GM12878 (cell line): ENCODE data around the gene APBB1IP. TPM values are rescaled to one million over a fixed set of nuclear protein-coding genes. Genes with fewer than 3 reads are reported as not detected.
A peak's percentile ranks its signal among the peaks of the same experiment; 100 is the strongest.

Source experiments
- ATF3 ChIP-seq: IDR thresholded peaks from 2 replicates; pipeline ENCODE4 v1.6.1; 2011; ENCODE audit warnings: low read depth, mild to moderate bottlenecking, low read length, moderate library complexity, borderline replicate concordance; ENCODE audit errors: extremely low read depth
- E2F8 ChIP-seq: fragments of 450-650 bp; IDR thresholded peaks from 2 replicates; pipeline ENCODE4 v1.6.1; 2018; ENCODE audit warnings: mild to moderate bottlenecking, low read depth, moderate library complexity; ENCODE audit not compliant: partially characterized antibody
- EP300 ChIP-seq, 2 experiments: fragments of 150-350 bp in 1 of 2; IDR thresholded peaks; 2 replicates each; pipeline ENCODE4 v1.6.1; 2011 to 2012; ENCODE audit warnings: low read depth in 2 of 2, low read length in 2 of 2, borderline replicate concordance in 1 of 2, improper control_type of control experiment in 1 of 2, inconsistent platforms in 1 of 2; ENCODE audit not compliant: control insufficient read depth in 1 of 2
- IKZF1 ChIP-seq: fragments of 450-650 bp; conservative IDR thresholded peaks from 2 replicates; pipeline ENCODE4 v1.6.1; 2017; ENCODE audit warnings: antibody characterized with exemption, mild to moderate bottlenecking
- IKZF2 ChIP-seq, 2 experiments: fragments of 450-650 bp; IDR thresholded peaks; 2 replicates each; pipeline ENCODE4 v1.6.1; 2017; ENCODE audit warnings: mild to moderate bottlenecking in 2 of 2, moderate library complexity in 2 of 2
- IRF4 ChIP-seq: IDR thresholded peaks from 2 replicates; pipeline ENCODE4 v1.6.1; 2011; ENCODE audit warnings: low read depth, low read length
- KLF5 ChIP-seq: fragments of 450-650 bp; IDR thresholded peaks from 2 replicates; pipeline ENCODE4 v1.6.1; 2014; ENCODE audit warnings: mild to moderate bottlenecking; ENCODE audit not compliant: partially characterized antibody
- MEF2B ChIP-seq: fragments of 450-650 bp; IDR thresholded peaks from 2 replicates; pipeline ENCODE4 v1.6.1; 2018; ENCODE audit warnings: mild to moderate bottlenecking, moderate library complexity; ENCODE audit not compliant: partially characterized antibody, poor library complexity, severe bottlenecking
- MXI1 ChIP-seq: fragments of 150-350 bp; IDR thresholded peaks from 2 replicates; pipeline ENCODE4 v1.6.1; 2011; ENCODE audit warnings: low read depth, mild to moderate bottlenecking, inconsistent platforms, low read length, improper control_type of control experiment
- NR2C2 ChIP-seq: IDR thresholded peaks from 2 replicates; pipeline ENCODE4 v1.6.1; 2011; ENCODE audit warnings: borderline replicate concordance, low read depth; ENCODE audit not compliant: control insufficient read depth, insufficient read length
- POU2F2 ChIP-seq: IDR thresholded peaks from 3 replicates; pipeline ENCODE4 v1.6.1; 2011; ENCODE audit warnings: low read depth, mild to moderate bottlenecking, low read length, borderline replicate concordance
- SUPT20H ChIP-seq: IDR thresholded peaks from 2 replicates; pipeline ENCODE4 v1.6.1; 2011; ENCODE audit warnings: low read depth, mild to moderate bottlenecking, low read length, moderate library complexity, borderline replicate concordance; ENCODE audit not compliant: control insufficient read depth
- SUZ12 ChIP-seq: fragments of 200-600 bp; sonication (generic); IDR thresholded peaks from one replicate; pipeline ENCODE4 v1.6.1; 2018; ENCODE audit warnings: antibody characterized with exemption, mild to moderate bottlenecking; ENCODE audit not compliant: unreplicated experiment
- TAF1 ChIP-seq: IDR thresholded peaks from 2 replicates; pipeline ENCODE4 v1.6.1; 2011; ENCODE audit warnings: mild to moderate bottlenecking, low read depth, low read length, borderline replicate concordance
- YBX1 ChIP-seq: fragments of 450-650 bp; IDR thresholded peaks from 2 replicates; pipeline ENCODE4 v1.6.1; 2016; ENCODE audit warnings: antibody characterized with exemption
- ZNF274 ChIP-seq: IDR thresholded peaks from one replicate; pipeline ENCODE4 v1.8.0; 2011; ENCODE audit not compliant: insufficient read length, insufficient read depth
- ZNF622 ChIP-seq: fragments of 450-650 bp; IDR thresholded peaks from 2 replicates; pipeline ENCODE4 v1.6.1; 2017; ENCODE audit warnings: mild to moderate bottlenecking, inconsistent platforms
- polyA plus RNA-seq, 11 experiments: library from polyadenylated mRNA; depleted of rRNA in 4 of 11; unstranded in 6 of 11; stranded (reverse) in 5 of 11; fragments of >200 nt; fragmentation: Nextera tagmentation in 4 of 11; fragmentation: Illumina TruSeq in 1 of 11; extraction: Ambion mirVana in 4 of 11; extraction: Trizol in 1 of 11; gene quantifications; 1 replicate in 1 of 11; 2 replicates in 10 of 11; pipeline versions ENCODE4 v1.2.1 to v1.2.3, GENCODE V29; 2011 to 2016; ENCODE audit warnings: inconsistent platforms in 2 of 11, missing spikeins in 2 of 11, low read depth in 1 of 11
- total RNA-seq, 4 experiments: library from RNA; depleted of rRNA in 3 of 4; stranded (reverse); fragments of >200 nt in 3 of 4; fragmentation: Illumina TruSeq in 1 of 4; extraction: Trizol in 1 of 4; gene quantifications; 2 replicates each; pipeline versions ENCODE4 v1.2.1 to v1.2.3, GENCODE V29; 2013 to 2021
- TF ChIP-seq, protein P1 (sequence below): fragments of 450-650 bp; IDR thresholded peaks from 2 replicates; pipeline ENCODE4 v1.6.1; 2017; ENCODE audit warnings: antibody characterized with exemption, mild to moderate bottlenecking, moderate library complexity
- TF ChIP-seq, protein P2 (sequence below): IDR thresholded peaks from 2 replicates; pipeline ENCODE4 v1.6.1; 2012; ENCODE audit warnings: mild to moderate bottlenecking, low read depth, low read length

Gene APBB1IP
- total and polyA plus RNA-seq, 10 of the 15 experiments (the other 5 are each of a cell fraction or from before 2014, with no cell fraction given) = 7.3 to 67.4 (median 19.9) TPM

- TF ChIP-seq, protein P1, sequence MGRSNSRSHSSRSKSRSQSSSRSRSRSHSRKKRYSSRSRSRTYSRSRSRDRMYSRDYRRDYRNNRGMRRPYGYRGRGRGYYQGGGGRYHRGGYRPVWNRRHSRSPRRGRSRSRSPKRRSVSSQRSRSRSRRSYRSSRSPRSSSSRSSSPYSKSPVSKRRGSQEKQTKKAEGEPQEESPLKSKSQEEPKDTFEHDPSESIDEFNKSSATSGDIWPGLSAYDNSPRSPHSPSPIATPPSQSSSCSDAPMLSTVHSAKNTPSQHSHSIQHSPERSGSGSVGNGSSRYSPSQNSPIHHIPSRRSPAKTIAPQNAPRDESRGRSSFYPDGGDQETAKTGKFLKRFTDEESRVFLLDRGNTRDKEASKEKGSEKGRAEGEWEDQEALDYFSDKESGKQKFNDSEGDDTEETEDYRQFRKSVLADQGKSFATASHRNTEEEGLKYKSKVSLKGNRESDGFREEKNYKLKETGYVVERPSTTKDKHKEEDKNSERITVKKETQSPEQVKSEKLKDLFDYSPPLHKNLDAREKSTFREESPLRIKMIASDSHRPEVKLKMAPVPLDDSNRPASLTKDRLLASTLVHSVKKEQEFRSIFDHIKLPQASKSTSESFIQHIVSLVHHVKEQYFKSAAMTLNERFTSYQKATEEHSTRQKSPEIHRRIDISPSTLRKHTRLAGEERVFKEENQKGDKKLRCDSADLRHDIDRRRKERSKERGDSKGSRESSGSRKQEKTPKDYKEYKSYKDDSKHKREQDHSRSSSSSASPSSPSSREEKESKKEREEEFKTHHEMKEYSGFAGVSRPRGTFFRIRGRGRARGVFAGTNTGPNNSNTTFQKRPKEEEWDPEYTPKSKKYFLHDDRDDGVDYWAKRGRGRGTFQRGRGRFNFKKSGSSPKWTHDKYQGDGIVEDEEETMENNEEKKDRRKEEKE = no peak
- TF ChIP-seq, protein P2, sequence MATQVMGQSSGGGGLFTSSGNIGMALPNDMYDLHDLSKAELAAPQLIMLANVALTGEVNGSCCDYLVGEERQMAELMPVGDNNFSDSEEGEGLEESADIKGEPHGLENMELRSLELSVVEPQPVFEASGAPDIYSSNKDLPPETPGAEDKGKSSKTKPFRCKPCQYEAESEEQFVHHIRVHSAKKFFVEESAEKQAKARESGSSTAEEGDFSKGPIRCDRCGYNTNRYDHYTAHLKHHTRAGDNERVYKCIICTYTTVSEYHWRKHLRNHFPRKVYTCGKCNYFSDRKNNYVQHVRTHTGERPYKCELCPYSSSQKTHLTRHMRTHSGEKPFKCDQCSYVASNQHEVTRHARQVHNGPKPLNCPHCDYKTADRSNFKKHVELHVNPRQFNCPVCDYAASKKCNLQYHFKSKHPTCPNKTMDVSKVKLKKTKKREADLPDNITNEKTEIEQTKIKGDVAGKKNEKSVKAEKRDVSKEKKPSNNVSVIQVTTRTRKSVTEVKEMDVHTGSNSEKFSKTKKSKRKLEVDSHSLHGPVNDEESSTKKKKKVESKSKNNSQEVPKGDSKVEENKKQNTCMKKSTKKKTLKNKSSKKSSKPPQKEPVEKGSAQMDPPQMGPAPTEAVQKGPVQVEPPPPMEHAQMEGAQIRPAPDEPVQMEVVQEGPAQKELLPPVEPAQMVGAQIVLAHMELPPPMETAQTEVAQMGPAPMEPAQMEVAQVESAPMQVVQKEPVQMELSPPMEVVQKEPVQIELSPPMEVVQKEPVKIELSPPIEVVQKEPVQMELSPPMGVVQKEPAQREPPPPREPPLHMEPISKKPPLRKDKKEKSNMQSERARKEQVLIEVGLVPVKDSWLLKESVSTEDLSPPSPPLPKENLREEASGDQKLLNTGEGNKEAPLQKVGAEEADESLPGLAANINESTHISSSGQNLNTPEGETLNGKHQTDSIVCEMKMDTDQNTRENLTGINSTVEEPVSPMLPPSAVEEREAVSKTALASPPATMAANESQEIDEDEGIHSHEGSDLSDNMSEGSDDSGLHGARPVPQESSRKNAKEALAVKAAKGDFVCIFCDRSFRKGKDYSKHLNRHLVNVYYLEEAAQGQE = no peak
- TF ChIP-seq MXI1 (peak; percentile 71), ATF3 (no peak), E2F8 (no peak), ZNF622 (no peak), SUPT20H (no peak), IKZF2 (IDR thresholded peaks at IDR 0.05) (peak; percentile 76 to 79), KLF5 (no peak), TAF1 (no peak), IRF4 (no peak), IKZF1 (peak; percentile 61), SUZ12 (no peak), NR2C2 (no peak), EP300 (IDR thresholded peaks at IDR 0.05; ENCODE audit: borderline replicate concordance in 1 of 2, control insufficient read depth in 1 of 2, low read depth in 2 of 2, low read length in 2 of 2) (peak in 1 of 2 experiments; percentile 80; a peak in 2 of 4 replicates), YBX1 (no peak), POU2F2 (no peak), ZNF274 (no peak), MEF2B (peak; percentile 40)
Observed at GRCh38 chr10:26448706-26449435, 10.7 kb downstream of the APBB1IP start (continued).
